Measurements from ENCODE around the gene KDM6A.
"Not testable (repeated sequence)": the region's sequence is repeated elsewhere in the genome, so short reads cannot be mapped to it uniquely, and the experiment has no call there.

KDM6A gene

DNA sequence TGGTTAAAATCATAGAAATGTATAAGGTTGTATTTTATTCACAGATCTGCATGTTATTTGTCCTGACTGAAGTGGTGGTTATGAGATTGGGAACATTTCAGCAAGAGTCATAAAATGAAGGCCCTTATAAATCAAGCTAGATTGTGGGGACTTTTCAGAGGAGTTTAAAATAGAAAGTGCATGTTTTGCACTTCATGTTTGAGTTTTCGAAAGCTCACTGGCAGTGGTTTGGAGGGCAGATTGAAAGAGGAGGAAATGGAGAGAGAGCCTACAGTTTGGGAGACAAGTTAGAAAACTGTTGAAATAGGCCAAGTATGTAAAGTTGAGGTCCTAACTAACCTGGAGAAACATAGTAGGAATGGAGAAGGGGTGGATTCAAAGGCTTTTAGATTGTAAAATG is 124.9 kb downstream of the KDM6A start:
- TF ChIP-seq, protein P1, sequence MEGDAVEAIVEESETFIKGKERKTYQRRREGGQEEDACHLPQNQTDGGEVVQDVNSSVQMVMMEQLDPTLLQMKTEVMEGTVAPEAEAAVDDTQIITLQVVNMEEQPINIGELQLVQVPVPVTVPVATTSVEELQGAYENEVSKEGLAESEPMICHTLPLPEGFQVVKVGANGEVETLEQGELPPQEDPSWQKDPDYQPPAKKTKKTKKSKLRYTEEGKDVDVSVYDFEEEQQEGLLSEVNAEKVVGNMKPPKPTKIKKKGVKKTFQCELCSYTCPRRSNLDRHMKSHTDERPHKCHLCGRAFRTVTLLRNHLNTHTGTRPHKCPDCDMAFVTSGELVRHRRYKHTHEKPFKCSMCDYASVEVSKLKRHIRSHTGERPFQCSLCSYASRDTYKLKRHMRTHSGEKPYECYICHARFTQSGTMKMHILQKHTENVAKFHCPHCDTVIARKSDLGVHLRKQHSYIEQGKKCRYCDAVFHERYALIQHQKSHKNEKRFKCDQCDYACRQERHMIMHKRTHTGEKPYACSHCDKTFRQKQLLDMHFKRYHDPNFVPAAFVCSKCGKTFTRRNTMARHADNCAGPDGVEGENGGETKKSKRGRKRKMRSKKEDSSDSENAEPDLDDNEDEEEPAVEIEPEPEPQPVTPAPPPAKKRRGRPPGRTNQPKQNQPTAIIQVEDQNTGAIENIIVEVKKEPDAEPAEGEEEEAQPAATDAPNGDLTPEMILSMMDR (IDR thresholded peaks at IDR 0.05; ENCODE audit: low read depth, low read length, missing control alignments): no peak
- no peak overlapping the region for H3K4me3 ChIP-seq (replicated peaks; ENCODE audit: low read depth, low read length)
- no peak for DNase-seq (ENCODE audit: extremely low read depth, low read depth)

DNA sequence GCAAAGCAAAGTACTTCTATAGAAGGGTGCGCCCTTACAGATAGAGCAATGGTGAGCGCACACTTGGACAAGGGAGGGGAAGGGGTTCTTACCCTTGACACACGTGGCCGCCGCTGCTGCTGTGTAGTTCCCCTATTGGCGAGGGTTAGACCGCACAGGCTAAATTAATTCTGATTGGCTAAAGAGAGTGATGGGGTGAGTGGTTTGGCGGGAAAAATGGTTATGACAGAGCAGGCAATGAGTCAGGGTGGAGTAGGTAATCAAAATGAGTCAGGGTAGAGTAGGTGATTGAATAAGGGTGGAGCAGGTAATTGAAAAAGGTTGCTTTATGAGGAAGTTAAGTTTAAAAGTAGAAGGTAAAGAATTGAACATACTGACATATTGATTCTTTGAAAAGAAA is 126.2 kb downstream of the KDM6A start:
- H3K4me3 ChIP-seq (replicated peaks; ENCODE audit: low read depth, low read length); DNase-seq (ENCODE audit: extremely low read depth, low read depth): not testable (repeated sequence)

DNA sequence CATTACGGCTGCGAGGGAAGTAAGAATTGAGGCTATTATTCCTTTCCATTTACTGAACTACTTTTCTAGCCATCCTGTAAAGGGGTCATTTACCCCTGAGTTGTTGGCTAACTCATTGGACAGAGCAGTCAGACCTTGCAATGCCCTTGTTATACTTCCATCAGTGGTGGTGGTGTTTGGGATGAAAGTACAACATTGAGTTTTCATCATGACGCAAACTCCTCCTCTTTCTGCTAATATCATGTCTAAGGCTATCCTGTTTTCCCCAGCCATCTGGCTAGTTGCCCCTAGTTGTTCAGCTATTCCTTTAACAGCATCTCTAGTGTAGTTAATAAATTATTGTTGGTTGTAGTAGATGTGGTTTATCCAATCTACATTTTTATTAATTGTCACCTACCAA is 126.9 kb downstream of the KDM6A start:
- not testable (repeated sequence) for H3K4me3 ChIP-seq (replicated peaks; ENCODE audit: low read depth, low read length); DNase-seq (ENCODE audit: extremely low read depth, low read depth)

DNA sequence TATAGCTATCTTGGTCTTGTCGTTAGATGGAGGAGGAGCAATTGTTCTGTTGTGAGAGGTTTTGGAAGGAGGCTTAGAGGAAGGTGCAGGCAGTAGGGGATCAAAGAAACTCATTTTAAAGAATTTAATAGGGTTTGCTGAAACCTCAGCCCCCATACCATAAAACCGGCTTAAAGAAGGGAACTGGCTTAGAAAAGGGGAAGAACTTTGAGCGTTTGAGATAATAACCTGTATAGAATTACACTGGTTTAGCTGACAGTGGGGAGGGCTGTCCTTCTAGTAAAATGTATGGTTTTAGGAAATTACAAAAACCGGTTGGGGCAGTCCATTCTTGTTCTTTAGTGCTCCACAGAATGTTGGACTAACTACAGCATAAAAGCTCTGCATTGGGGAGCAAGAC is 128.1 kb downstream of the KDM6A start:
- H3K4me3 ChIP-seq (replicated peaks; ENCODE audit: low read depth, low read length): no peak overlapping the region
- TF ChIP-seq, protein P1 (IDR thresholded peaks at IDR 0.05; ENCODE audit: low read depth, low read length, missing control alignments): no peak
- no peak for DNase-seq (ENCODE audit: extremely low read depth, low read depth)

DNA sequence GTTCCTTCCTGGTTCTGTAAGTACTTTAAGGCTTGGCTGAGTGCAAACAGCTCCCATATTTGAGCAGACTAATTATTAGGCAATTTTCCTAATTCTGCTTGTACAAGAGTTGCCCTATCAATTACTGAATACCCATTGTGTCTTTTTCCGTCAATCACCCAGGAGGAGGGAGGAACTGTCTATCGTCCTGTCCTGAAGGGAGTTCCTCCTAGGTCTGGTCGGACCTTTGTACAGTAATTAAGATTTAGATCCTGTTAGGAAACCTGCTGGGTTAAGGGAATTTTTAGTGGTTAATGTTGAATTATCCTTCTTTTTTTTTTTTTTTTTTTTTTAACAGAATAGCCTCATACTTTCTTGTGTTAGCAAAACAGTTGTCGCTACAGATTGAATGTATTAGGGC is 130.1 kb downstream of the KDM6A start:
- no peak overlapping the region for H3K4me3 ChIP-seq (replicated peaks; ENCODE audit: low read depth, low read length)
- DNase-seq (ENCODE audit: extremely low read depth, low read depth): no peak
- TF ChIP-seq, protein P1 (IDR thresholded peaks at IDR 0.05; ENCODE audit: low read depth, low read length, missing control alignments): no peak

DNA sequence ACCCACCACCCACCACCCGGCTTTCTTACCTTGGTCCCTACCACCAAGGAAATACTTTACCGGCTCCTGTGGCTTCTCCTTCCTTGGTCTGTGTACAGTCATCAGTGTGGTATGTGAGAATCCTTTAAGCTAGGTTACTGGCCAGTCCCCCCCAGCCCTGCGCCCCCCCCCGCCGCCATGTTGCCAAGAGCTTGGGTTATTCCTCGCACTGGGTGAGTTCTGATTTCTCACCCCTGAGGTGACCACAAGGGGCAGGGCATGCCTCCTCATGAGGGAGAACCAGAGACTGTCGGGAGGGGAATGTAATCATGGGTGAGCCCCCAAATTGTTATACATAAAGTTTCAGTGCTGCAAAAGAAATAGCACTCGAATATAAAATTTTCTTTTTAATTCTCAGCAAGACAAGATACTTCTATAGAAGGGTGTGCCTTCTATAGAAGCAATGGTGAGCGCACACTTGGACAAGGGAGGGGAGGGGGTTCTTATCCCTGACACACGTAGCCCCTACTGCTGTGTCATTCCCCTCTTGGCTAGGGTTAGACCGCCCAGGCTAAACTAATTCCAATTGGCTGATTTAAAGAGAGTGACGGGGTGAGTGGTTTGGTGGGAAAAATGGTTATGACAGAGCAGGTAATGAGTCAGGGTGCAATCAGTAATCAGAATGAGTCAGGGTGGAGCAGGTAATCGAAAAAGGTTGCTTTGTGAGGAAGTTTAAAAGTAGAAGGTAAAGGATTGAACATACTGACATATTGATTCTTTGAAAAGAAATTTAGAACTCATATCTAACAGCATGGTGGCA is 133.2 kb downstream of the KDM6A start:
- TF ChIP-seq, protein P1 (IDR thresholded peaks at IDR 0.05; ENCODE audit: low read depth, low read length, missing control alignments): no peak
- no peak for DNase-seq (ENCODE audit: extremely low read depth, low read depth)
- H3K4me3 ChIP-seq (replicated peaks; ENCODE audit: low read depth, low read length): no peak overlapping the region

DNA sequence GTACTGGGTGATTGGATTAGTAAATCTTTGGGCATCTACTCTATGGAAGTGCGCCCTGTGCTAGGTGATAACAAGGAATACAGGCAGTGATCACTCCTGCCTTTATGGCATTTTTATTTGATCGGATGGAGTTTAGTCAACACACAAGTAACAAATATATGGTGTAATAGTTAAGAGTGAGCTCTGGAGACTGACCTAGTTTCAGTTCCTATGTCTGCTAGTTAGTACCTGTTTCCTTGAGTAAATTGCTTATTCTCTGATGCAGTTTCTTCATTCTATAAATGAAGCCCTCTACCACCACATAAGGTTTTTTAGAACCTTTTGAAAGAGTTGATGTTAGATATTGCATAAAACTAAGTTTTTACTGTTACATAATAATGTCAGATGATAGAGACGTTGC is 134.6 kb downstream of the KDM6A start:
- H3K4me3 ChIP-seq (replicated peaks; ENCODE audit: low read depth, low read length): no peak overlapping the region
- DNase-seq (ENCODE audit: extremely low read depth, low read depth): no peak
- TF ChIP-seq, protein P1 (IDR thresholded peaks at IDR 0.05; ENCODE audit: low read depth, low read length, missing control alignments): no peak

DNA sequence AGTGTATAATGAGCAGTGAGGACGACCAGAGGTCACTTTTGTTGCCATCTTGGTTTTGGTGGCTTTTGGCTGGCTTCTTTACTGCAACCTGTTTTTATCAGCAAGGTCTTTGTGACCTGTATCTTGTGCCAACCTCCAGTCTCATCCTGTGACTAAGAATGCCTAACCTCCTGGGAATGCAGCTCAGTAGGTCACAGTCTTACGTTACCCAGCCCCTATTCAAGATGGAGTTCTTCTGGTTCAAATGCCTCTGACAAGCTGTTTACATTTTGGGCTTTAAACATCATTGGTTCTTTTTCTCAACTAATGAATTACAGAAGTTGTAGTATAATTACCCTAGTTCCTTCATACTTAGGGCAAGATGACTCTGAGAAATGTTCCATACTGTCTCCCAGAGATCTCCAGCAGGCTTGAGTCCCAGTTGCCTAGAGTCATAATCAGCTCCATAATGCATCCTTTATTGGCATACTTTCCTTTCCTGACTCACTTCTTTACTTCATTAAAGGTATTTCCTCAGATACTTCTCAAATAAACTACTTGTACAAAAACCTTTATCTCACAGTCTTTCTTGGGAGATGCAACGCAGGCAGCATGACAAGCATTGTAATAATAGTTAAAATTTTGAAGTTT is 136.5 kb downstream of the KDM6A start:
- DNase-seq (ENCODE audit: extremely low read depth, low read depth): no peak
- TF ChIP-seq, protein P1 (IDR thresholded peaks at IDR 0.05; ENCODE audit: low read depth, low read length, missing control alignments): no peak

More for the DNA sequence above, 136.5 kb downstream of the KDM6A start:
- H3K4me3 ChIP-seq (replicated peaks; ENCODE audit: low read depth, low read length): no peak overlapping the region

Measured in HFF-Myc (cell line).